Kidney tubule cell (primary cell): ENCODE measurements around the gene SDR42E2.
"Not testable (repeated sequence)": the region's sequence is repeated elsewhere in the genome, so short reads cannot be mapped to it uniquely, and the experiment has no call there.

ENCODE experiments used
- DNase-seq: peaks from one replicate; pipeline ENCODE4 v3.0.0-alpha.2; 2018; ENCODE audit warnings: low spot score

Gene SDR42E2

DNA sequence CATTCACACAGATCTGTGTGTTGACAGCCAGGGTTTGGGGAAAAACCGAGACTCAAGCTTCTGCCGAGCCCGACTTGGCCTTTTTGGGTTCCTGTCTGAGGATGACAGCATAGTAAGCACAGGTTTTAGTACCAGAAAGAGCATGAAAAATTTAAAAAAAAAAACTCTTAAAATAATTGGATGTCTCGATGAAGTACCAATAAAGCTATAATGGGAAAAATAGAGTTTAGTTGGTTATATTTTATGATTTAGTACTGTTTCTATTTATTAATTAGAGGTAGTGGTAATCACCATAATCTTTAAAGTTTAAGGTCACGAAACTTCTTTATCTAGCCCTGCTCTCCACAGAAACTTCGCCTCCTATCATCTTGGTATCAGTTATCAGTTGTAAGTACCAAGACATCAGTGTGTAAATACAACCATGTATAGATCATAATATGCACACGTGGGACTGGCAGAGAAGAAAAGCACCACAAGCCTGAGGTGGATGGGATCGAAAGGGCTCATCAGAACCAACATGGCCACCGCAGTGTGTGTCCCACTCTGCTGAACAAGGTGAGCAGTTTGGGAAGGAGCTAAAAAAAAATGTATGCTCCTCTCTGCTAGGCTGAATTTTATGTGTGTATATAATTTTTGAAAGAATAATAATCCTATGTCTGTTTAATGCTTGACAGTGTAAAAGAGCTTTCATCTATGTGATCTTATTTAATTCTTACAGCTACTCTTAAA lies 29.4 kb downstream of the SDR42E2 start:
- DNase-seq = peak; percentile 28

DNA sequence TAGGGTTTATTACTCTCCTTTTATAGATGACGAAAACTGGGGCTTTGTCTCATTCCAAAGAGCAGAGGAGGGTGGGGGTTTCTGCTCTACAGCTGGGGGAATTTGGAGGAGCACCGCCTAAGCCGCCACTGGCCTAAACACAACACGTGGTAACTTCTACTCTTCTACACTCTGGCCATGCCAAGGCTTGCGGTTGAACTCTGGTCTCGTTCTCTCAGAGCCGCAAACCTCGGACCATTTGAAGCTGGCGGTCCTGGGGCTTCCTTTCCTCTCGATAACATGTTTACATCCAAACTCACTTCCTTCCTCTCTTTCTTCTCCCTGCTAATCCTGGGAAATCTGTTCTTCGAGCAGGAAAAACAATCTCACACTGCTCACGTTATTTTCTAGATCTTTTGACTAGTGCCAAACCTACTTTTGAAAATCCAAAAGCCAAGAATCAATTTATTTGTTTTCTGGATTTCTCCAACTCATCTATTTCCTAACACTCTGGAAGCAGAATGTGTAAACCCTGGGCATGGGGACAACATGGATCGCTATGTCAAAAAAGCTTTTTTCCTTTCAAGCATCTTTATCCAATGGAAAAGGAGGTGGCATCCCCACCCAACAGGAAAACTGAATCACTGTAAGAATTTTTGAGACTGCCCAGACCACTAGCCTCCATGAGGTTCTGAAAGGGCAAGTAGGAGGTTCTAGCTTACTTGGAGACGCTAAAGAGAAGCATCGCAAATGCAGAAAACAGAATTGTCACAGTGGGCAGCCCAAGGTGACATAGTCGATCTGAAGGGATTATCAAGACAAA lies 30.2 kb downstream of the SDR42E2 start:
- DNase-seq = peak; percentile 74

DNA sequence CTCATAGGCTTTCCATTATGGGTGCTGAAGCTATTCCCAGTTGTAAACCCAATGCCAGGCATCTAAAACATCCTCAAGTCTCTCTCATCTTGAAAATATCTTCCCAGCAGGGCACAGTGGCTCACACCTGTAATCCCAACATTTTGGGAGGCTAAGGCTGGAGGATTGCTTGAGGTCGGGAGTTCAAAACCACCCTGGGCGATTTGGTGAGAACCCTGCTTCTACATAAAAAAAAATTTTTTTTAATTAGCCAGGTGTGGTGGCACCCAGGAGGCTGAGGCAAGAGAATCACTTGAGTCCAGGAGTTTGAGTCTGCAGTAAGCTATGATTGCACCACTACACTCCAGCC lies 30.7 kb downstream of the SDR42E2 start:
- no peak for DNase-seq

DNA sequence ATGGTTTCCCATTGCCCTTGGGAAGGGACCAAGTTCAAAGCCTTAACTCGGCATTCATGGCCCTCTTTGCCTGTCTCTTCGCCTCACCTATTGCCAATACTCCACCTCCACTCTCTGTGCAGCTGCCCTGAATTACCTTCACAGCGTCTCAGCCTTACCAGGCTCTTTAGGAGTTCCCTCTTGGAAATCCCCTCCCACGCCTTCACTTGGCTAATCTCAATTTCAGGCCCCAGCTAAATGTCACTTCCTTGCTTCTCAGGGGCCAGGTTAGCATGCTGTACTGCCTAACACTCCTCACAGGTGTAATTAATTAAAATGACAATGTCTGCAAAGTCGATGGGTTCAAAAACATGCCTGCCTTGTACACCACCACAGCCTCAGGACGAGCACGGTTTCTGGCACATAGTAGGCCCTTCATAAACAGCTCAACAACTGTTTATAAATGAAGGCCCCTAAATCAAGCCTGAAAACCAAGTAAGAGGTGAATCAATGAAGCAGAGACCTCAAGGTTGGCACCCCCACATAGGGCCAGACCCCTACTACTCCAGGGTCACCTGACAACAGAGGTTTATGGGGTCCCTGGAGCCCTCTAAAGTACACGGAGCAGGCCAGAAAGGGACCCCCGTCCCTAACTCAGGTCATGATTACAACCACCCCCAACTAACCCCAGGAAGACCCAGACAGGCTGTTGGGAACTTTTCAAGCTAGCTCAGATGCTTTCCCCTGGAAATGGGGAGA lies 32.6 kb downstream of the SDR42E2 start:
- no peak for DNase-seq

DNA sequence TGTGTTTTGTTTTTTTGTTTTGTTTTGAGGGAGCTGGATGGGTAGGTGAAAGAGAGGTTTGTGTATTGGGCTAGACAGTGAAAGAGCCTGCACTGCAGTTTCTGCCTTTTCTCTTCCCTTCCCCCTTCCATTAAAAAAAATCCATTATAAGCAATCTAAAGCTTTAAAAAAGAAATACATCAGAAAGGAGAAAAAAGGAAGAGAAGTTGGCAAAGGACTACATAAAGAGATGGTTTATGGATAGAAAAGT lies 33.1 kb downstream of the SDR42E2 start:
- no peak for DNase-seq

DNA sequence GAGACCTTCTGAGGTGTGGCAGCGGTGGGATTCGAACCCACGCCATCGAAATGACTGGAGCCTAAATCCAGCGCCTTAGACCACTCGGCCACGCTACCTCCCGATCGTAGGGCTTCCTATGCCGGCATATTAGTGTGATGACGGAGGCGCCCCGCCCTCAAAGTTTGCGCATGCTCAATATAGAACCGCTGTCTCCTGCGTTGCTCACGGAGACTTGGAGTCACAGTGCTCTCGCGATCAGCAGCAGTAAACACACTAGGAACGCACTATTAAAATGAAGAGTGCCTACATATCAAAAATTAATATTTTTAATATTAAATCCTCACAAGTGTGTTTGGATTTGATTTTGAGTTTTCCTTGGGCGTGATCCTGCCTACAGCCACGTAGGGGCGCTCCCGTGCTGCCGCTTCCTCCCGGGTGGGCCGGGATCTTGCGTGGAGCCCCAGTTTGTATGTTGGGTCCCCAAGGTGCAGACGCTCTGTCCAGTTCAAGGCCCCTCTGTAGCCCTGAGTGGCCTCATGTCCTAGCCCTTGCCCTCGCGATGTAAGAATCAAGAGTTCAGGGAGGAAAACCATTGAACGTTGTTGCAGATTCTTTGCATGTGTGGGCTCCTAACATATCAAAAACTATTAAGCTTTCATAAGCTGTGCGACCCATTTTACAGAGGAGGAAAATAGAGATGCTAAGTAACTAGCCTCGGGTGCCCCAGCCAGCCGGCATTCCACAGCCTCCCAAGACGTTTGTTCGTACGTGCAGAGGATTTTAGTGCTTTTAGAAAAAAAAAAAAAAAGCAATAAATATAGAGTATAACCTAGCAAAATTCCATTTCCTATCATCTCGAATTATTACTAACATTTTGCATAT lies 33.6 kb downstream of the SDR42E2 start:
- peak; percentile 90 for DNase-seq

DNA sequence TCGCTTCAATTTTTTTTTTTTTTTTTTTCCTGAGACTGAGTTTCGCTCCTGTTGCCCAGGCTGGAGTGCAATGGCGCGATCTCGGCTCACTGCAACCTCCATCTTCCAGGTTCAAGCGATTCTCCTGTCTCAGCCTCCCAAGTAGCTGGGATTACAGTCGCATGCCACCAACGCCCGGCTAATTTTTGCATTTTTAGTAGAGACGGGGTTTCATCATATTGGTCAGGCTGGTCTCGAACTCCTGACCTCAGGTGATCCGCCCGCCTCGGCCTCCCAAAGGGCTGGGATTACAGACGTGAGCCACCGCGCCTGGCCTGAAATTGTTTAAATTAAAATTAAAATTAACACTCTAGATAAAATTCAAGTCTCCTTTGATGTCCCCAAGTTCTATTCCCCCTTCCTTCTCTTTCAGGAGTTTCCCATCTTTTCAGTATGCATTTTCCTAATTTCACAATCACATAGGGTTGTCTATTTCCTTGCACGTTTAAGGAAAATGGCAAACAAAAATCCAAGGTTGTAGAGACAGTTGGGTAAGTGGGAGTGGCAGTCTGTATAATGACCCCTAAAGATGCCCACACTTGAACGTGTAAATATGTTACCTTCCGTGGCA lies 34.4 kb downstream of the SDR42E2 start:
- DNase-seq = not testable (repeated sequence)

DNA sequence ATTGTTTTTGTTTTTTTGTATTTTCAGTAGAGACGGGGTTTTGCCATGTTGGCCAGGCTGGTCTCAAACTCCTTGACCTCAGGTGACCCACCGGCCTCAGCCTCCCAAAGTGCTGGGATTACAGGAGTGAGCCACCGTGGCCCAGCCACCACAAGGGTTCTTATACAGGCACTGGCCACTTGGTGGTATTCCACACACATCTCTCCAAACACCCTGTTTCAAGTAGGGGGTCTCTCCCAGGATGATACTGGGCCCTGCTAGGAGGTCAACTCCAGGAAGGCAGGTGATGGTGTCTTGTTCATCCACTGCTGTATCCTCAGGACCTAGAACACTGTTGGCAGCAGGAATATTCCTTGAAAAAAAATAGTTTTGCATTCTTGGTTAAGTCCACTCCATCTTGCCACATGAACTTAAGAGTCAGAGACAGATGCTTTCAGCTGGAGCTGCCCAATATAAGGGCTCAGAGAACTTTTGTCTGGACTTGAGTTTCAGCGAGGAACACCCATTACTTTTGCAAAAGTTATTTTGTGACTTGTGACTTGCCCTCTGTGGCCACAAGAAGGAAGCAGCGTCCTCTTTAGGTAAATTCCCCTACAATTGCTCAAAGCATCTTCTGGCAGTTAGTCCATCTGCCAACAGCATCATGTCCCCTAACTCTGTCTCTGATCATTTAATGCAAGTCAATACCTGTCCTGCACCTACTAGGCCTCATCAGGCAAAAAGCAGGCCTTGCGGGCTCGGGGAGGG lies 36.4 kb downstream of the SDR42E2 start:
- no peak for DNase-seq

DNA sequence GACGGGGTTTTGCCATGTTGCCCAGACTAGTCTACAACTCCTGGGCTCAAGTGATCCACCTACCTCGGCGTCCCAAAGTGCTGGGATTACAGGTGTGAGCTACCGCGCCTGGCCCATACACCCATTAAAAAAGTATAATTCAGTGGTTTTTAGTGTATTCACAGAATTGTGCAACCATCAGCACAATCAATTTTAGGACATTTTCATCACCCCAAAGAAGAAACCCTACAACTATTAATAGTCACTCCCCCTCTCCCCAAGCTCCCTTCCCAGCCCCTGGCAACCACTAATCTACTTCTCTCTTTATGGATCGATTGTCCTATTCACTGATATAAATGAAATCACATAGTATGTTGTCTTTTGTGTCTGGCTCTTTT lies 39.9 kb downstream of the SDR42E2 start:
- DNase-seq = no peak

DNA sequence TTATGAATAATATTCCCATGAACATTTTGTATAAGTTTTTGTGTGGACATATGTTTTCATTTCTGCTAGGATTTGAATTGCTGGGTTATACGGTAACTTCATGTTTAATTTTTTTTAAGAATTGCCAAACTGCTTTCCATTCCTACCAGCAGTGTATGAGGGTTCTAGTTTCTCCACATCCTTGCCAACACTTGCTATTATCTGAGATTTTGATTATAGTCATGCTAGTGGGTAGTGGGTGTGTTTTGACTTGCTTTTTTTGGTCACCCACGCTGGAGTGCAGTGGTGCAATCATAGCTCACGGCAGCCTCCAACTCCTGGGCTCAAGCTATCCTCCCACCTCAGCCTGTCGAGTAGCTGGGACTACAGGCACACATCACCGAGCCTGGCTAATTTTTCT lies 40.8 kb downstream of the SDR42E2 start:
- no peak for DNase-seq

DNA sequence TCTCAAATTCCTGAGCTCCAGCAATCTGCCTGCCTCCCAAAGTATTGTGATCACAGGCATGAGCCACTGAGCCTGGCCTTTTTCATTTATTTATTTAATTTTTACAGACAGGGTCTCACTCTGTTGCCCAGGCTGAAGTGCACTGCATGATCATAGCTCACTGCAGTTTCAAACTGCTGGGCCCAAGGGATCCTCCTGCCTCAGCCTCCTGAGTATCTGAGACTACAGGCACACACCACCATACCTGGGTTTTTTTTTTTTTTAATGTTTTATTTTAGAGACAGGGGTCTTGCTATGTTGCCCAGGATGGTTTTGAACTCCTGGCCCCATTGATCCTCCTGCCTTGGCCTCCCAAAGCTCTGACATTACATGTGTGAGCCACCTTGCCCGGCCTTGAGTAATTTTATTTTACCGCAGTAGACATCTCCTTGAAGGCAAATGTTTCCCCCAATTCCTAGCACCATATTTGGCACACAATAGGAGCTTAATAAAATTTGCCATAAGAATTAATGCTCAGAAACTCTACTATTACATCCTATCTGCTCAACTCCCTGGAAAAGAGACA lies 41.9 kb downstream of the SDR42E2 start:
- DNase-seq = no peak

DNA sequence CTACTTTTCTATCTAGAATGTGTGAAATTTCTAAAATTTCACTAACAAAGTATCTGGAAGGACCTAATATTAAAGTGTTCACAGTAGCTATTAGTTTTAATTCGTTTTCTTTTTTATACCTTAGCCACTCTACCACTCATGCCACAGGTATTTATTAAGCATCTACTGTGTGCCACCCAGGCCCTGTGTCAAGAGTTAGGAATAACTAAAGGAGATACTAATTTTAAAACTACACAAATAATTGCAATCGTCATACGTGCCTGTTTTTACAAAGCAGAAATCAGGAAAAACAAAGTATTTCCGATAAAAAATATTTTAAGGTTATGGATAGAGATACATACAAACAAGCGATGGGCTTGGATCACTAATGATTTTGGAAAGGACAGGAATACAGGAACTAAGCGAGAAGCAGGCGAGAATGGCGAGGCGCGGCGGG lies 43.3 kb downstream of the SDR42E2 start:
- no peak for DNase-seq

DNA sequence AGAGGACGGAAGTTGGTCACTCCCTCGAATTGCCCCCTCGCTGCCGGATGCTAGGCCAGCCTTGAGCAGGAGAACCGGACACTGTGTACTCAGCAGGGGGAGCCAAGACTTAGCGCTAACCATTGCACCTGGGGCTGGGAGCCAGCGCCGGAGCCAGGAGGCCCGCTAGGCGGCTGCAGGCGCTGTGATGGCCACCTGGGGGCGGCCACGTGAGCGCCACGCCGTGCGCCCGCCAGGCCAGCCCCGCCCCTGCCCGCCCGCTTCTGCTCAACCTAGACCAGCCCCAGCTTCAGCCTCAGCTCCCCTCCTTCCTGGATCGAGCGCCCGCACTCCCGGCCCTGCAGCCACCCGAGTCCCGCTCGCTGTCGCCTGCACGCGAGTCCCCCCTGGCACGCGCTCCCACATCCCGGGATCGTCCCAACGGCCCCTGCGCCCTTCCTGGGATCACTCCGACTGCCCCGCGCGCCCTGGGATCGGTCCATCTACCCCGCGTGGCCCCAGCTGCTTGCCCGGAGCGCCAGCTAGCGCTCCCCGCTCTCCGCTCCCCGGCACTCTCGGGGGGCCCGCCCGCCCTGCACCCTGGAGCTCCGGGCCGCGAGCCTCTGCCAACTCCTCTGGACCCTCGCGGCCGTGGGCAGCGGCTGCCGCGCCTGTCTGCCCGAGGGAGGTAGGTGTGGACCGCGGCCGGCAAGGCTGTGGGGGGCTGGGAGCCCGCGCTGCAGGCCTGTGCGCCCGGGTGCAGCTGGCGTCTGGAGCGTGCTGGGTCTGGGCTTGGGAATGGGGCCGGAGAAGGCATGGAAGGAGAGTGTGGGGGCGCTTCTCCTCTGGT lies 43.9 kb downstream of the SDR42E2 start, which contains the start of gene EEF2K:
Gene EEF2K (plus strand): TSS at position 266 of the 829 bp plus-strand sequence. CDS start 19,452 bp downstream, outside the sequence.
- peak; percentile 98 for DNase-seq

DNA sequence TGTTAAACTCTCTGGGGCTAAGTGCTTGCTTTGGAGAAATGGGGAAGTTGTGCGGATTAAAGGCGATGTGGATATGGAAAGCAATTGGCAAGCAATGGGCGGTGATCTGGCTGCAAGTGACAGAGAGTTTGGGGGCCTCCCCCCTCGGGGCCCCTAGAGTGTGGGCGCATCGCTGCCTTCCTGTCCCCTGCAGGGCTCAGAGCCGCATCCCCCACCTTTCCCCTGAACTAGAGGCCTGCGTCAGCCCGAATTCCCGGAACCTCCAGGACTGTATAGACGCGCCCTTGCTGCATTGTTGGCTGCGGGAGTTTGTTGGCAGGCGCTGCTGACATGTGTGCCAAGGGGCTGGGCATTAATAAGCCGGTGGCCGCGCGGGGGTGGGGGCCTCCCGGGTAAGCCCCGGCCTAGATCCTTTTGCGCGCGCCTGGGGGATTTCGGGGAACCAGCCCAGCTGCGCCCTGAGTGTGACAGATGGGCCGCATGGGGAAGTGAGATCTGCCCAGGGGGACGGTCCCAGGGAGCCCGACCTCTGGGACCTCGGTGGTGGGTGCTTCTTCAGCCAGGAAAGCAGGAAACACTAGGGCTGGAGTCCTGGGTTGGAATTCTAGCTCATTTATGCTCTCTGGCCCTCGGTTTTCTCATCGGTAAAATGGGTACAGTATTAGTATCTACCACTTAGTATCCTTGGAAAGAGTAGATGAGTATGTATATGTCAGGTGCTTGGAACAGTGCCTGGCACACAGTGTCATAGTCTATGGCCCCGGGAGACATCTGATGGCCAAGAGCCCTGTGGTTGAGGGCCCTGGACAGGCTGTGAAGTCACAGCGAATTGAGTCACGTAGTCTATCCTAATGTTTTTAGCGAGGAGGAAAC lies 44.8 kb downstream of the SDR42E2 start:
- DNase-seq = peak; percentile 49

DNA sequence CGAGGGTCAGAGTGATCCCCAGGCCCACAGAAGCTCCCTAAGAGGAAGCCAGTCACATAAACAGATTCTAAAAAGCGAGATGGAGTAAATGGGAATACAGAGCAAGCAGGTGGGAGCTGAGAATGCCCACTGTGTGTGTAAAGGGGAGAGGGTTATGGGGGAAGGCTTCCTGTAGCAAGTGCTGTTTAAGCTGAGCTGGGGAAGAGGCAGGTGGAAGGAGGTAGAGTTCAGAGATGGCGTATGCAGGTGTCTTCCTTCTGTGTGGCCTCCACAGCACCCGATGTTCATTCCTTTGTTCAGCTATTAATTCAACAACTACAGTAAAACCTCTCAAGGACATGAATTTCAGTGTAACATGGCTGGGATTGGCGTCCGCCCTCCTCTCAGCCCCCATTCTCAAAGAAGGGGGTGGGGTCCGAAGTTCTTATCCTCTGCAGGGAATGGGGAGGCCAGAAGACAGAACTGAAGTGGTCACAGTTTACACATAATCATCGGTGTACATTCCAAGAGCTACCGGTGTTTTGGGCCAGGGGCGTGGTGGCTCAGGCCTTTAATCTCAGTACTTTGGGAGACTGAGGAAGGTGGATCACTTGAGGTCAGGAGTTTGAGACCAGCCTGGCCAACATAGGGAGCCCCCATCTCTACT lies 45.5 kb downstream of the SDR42E2 start:
- DNase-seq = no peak

DNA sequence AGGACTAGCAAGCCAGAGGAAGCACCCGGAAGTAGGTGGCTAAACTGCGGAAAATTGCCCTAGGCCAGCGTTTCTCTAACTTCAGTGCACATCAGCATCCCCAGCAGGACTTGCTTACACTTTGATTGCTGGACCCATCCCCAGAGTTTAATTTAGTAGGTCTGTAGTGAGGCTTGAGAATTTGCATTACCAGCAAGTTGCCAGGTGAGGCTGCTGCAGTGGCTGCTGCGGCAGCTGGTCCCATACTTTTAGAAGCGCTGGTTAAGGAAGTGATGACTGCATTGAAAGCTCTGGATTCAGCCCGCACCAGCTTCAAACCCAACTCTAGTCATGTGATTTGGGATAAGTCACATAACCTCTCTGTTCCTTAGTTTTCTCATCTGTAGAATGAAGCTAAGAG lies 48.0 kb downstream of the SDR42E2 start:
- DNase-seq = no peak

DNA sequence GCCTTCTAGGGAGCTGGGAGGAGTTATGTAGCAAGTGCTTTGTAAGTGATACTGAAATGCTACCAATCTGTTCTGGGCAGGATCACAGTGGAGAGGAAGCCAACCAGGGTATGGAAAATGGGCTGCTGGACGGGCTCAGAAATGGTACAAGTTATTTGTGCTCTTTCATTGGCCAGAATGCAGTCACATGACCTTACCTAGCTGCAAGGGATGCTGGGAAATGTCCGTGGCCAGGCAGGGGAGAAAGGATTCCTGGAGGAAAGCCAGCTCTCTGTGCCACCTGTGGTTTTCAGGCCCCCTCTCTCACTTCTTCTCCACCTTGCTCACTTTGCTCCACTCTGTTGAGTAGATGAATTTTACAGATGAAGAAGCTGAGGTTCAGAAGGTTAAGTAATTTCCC lies 48.5 kb downstream of the SDR42E2 start:
- DNase-seq = peak; percentile 39

DNA sequence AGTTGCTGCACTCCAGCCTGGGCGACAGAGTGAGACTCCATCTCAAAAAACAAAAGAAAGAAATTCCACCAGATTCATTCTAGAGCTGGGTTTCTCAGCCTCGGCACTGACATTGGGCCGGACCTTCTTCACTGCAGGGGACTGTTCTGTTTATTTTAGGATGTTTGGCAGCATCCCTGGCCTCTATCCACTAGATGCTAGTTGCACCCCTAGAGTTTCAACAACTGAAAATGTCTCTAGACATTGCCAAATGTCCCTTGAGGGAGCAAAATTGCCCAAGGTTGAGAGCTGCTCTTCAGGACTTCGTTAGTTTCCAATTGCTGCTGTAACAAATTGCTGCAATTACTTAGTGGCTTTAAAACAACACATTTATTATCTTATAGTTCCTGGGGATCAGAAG lies 50.9 kb downstream of the SDR42E2 start:
- no peak for DNase-seq
